GM18870 (cell line): ENCODE measurements around the gene SLC13A2.
"Not testable (repeated sequence)": the region's sequence is repeated elsewhere in the genome, so short reads cannot be mapped to it uniquely, and the experiment has no call there.

ENCODE experiments used
- ATAC-seq: cut with Tn5 transposase; IDR thresholded peaks from one replicate; pipeline ENCODE4 v1.9.1; 2021; ENCODE audit warnings: moderate library complexity; ENCODE audit not compliant: unreplicated experiment

SLC13A2 gene

DNA sequence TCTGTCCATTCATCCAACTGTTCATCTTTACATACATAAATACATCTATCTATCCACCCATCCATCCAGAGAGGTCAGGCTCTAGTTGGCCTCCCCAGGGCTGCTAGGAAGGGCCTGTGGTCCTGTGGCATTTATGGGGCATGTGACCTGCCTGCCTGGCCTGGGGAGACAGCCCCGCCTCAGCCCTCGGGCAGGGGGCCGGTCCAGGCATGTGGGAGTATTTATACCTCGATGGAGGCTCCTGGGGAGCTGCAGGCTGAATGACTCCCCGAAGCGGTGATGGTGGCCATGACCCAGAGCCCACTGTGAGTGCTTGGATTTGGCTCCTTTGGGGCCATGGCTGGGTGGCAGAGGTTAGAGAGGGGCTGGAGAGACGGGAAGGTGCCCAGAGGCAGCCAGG is 40.0 kb downstream of the SLC13A2 start:
- no peak for ATAC-seq

DNA sequence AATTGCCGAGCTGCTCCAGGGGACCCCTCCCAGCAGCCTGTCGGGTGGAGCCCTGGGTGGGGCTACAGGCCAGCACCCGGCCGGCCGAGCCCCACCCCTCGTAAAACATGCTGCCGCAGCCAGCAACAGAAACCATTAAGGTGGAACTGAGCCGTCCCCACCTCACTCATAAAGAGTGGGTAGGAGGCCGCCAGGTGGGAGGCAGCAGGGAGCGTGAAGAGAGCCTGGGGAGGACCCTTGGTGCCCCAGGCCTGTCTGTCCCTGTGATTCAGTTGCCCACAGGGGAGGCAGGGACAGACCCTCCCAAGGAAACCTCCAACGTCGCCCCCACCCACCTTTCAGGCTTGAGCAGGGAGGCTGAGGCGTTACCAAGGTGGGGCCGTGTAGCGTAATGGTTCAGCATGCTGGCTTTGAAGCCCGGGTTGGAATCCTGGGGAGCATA is 41.1 kb downstream of the SLC13A2 start:
- no peak for ATAC-seq

DNA sequence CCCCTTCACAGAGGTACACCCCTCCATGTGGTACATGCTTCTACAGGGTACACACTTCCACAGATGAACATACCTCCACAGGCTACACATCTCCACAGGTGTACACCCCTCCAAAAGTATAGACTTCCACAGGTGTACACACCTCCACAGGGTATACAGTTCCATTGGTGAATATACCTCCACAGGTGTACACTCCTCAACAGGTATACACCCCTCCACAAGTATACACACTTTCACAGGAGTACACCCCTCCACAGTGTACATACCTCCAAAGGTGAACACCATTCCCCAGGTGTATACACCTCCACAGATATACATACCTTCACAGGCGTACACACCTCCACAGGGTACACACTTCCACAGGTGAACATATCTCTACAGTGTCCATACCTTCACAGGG is 42.1 kb downstream of the SLC13A2 start:
- ATAC-seq: no peak

DNA sequence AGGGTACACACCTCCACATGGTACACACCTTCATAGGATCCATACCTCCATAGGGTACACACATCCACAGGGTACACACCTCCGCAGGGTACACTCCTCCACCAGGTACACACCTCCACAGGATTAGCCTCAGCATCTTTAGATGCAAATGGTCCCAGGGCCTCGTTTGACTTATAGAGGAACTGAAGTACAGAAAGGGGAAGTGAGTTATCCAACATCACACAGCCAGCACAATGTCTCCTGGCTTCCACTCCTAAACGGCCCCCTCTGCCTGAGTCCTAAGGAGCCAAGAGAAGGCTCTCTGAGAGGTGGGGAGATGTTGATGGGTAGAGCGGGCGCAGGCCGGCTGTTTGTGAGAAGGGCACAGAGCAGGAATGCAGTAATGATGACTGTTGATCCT is 44.7 kb downstream of the SLC13A2 start:
- no peak for ATAC-seq

DNA sequence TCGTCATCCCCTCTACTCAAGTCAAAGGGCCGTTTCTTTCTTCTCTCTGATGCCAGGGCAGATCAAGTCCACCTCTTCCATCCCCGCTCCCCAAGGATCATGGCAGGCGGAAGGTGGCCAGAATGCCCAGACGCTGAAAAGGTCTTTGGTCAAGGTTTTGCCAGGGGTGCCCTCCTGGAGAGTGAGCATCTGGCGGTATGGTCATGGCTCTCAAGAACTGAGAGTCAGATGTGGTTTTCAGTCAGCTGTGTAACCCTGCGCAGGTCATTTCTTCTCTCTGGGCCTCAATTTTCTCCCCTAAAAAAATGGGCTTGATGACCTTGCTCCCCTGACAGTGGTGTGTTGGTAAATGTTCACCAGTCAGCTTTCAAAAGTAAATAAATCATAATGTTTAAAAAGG is 45.1 kb downstream of the SLC13A2 start:
- no peak for ATAC-seq

DNA sequence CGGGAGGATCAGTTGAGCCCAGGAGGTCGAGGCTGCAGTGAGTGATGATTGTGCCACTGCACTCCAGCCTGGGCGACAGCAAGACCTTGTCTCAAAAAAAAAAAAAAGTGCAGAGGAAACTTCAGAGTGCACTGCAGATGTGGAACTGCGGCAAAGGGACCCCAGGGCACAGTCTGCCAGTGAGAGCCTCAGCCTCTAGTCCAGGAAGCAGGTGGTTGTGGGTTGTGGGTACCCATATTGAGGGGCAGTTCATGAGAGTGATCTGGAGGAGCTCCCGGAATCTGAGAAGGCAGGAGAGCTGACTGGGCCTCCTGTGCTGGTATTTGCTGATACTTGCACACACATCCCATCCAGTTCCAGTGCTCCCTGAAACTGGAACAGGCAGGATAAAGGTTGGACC is 45.8 kb downstream of the SLC13A2 start:
- ATAC-seq: no peak

DNA sequence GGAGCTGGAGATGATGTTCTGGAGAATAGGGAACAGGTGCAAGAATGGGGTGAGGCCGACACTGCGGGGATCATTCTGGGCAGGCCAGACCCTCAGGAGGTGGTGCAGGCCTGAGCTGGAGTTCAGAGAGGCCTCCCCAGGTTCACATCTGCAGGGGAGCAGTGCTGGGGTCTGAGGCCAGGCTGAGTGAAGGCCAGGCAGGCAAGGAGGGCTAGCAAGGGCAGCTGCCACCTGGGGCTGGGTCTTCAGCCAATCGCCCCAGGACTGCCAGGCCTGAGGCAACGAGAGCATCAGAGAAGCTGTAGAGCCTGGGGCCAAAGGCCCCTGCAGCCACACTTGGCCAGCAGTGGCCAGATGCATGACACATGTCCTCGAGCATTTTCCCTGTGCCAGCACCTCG is 47.2 kb downstream of the SLC13A2 start:
- no peak for ATAC-seq

DNA sequence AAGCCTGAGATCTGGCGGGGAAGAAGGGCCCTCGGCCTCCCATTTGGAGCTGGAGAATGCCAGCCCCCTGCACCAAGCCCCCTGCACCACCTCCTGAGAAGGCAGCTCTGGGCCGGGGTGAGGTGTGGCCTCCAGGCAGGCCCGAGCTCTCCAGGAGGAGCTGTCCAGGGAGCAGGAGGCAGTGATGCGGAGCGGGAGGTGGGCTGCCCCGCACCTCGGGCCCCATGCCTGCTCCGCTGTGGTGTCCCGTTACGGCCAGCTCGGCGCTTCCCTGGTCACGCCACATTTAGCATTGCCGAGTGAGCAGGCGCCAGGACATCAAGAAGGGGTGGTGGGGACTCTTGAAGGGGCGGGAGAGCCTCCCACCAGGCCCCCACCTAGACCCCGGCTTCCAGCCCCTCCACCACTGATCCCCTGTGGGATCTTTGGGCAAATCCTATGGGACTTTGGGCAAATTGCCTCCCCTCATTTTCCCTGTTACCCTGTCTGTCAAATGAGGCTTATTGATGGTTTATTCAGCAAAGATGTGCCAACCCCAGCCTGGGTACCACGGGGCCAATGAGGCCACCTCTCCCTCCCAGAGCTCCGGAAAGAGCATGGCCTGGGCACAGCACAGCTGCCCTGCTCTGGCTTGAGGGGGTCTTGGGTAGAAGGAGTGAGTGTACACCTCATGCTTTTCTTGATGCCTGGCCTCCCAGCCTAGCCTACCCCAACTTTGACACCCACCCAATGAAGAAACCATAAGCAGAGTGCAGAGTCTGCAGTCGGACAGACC is 48.1 kb downstream of the SLC13A2 start:
- ATAC-seq: no peak

DNA sequence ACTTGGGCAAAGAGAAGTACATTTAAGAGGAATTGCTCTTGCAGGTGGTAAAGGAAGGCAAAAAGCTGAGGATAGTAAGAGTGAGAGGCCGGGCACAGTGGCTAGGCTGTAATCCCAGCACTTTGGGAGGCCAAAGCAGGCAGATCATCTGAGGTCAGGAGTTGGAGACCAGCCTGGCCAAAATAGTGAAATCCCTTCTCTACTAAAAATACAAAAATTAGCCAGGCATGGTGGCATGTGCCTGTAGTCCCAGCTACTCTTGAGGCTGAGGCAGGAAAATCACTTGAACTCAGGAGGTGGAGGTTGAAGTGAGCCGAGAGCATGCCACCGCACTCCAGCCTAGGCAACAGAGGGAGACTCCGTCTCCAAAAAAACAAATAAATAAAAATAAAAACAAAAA is 48.8 kb downstream of the SLC13A2 start:
- ATAC-seq: not testable (repeated sequence)

DNA sequence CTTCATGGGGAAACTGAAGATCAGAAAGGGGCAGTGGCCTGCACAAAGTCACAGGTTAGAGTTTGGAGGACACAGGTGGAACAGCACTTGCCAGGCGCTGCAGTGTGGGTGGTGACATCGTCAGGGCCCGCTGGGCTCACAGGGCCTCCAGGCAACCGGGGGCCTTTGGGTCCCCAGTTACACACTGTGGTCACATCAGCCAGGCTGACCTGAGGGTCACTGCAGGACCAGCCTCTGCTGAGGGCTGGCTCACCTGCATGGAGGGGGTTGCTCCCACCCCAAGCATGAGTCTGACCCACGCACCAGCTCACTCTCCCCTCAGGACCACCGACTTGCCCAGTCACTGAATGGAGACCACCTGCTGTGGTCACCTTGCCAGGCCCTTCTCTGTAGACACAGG is 49.7 kb downstream of the SLC13A2 start:
- no peak for ATAC-seq

DNA sequence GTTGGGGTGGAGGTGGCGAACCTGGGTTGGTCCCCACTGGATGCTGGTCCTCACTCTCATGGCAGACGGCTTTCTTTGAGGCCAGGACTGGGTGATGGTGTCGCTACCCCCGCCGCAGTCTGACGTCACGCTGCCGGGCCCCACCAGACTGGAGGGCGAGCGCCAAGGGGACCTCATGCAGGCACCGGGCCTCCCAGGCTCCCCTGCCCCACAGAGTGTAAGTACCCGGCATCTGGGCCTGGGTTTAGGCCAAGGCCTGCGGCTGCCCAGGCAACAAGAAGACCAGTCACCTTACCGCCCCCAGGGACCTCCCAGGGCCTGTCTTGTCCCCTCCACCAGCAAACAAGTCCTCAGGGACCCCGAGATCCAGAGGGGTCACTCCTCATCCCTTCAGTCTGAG is 50.4 kb downstream of the SLC13A2 start:
- no peak for ATAC-seq

DNA sequence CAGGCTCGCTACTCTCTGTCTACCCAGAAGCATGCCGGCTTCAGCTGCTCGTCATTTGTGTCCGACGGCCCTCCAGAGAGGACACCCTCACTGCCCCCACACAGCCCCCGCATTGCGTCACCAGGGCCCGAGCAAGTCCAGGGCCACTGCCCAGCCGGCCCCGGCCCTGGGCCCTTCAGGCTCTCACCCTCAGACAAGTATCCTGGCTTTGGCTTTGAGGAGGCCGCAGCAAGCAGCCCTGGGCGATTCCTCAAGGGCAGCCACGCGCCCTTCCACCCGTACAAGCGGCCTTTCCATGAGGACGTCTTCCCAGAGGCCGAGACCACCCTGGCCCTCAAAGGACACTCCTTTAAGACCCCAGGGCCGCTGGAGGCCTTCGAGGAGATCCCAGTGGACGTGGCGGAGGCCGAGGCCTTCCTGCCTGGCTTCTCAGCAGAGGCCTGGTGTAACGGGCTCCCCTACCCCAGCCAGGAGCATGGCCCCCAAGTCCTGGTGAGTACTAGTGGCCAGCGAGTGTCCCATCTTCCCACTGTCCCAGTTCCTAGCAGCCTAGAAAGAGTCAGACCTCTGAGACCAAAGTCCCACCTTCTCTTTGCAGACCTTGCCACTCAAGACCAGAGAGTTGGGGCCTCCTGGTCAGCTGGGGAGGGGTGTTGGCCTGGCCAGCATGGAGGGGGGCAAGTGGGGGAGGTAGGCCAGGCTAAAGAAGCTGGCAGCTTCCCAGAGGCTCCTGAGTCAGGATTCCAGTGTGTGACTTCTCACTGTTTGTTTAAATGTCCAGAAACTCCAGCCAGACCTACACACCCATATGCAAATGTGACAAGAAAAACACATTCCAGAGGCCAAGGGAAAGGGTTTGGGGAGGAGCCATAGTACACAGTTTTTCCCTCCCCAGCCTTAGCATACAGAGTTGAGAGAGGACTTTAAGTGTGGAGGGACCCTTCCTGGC is 51.3 kb downstream of the SLC13A2 start:
- no peak for ATAC-seq

DNA sequence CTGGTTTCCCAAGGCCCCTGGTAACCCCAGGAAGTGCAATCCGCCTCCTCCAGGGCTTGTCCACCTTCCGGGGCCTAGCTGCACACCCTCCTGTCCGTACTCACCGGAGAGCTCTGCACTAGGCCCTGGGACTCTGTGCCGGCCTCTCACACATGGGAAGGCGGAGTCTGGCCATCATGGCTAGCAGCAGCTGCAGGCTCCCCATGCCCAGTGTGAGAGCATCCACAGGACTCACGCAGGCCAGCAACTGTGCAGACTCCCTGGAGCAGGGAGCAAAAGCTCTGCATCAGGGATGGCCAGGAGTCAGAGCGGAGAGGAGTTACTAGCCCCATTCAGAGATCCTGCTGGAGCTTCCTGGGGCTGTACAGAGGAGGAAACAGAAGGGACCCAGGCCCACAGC is 52.9 kb downstream of the SLC13A2 start:
- no peak for ATAC-seq

DNA sequence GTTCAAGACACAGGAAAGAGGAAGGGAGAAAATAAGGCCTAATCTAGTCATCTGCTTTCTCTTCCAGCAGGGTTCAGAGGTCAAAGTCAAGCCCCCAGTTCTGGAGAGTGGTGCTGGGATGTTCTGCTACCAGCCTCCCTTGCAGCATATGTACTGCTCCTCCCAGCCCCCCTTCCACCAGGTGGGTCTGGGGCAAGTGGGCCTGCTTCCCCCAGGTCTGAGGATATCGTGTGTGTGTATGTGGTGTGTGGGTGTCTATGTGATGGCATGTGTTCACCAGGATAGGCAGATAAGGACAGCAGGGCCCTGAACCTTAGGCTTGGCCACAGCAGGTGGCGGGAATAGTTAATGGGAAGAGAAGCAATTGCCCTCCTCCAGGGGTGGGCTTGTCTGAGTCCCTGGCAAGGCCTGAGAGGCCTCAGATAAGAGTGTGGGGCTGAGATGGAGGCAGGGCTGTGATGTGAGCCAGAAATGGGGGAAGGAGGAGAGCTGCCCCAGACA is 53.8 kb downstream of the SLC13A2 start:
- ATAC-seq: no peak

DNA sequence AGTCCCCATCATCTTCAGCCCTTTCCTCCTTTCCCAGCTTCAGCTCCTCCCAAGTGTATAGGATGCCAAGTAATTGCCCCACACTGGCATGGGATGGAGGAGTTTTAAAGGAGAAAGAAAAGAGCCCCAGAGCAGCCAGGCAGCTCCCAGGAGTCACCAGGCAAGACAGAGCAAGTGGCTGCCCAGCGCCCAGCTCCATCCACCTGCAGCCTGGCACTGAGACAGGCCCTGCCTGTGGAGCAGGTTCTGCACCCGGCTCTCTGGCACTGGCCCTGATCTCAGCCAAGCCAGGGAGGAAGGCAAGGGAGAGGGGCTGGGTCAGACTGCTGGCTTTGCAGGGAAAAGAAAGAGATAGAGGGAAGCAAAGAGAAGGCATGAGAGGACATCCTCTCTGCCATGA is 54.4 kb downstream of the SLC13A2 start:
- no peak for ATAC-seq

DNA sequence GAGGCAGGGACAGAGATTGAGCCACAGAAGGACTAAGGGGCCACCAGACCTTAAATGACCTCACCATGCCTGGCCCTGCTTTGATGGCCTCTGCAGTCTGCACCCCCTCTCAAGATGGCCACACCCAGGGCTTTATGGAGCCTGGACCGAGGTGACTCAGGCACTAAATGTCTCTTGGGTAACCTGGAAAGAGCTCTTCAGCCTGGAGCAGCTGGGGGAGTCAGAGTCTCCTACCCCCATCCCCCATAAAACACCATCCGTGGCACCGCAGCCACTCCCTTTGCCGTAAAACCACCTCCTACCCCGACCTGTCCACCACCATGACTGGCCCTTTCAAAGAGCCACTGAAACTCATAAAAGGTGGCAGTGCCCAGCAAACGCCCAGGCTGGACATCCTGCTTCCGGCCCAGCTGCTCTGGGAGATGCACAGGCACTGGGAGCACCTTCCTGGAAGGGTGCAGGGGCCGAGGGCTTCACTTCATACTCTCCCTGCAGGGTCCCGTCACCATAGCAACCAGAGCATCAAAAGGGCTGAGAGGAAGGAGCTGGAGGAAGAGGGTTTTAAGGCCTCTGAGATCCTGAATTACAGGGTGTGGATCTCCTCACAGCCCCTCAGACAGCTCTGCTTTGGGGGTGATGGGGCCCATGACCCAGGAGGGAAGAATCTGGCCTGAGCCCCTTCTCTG is 55.0 kb downstream of the SLC13A2 start:
- no peak for ATAC-seq

DNA sequence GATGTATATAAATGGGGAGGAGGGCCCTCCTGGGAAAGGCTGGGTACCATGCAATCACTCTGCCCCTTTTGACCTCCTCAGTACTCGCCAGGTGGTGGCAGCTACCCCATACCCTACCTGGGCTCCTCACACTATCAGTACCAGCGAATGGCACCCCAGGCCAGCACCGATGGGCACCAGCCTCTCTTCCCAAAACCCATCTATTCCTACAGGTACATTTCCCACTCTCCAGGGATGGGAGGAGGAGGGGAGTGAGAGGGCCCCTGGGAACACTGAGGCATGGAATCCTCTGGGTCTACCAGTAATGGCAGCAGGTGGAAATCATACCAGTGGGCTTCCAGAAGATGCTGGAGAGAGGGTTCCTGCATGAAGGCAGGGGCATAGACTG is 55.6 kb downstream of the SLC13A2 start:
- ATAC-seq: no peak

DNA sequence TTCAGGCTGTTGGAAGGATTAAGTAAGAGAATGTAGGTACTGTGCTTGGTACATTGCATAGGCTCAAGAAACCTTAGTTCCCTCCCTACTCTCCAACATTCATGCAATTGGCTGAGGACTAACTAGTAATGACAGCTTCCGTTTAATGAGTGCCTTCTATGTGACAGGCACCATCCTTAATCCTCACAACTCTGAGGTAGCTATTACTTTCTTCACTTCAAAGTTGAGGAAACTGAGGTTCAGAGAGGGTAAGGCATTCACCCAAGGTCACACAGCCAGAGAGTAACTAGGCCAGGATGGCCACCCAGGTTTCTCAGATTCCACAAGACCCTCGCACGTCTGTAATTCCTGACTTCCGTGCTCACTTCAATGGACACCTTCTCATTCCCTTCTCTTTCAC is 56.8 kb downstream of the SLC13A2 start:
- ATAC-seq: no peak

DNA sequence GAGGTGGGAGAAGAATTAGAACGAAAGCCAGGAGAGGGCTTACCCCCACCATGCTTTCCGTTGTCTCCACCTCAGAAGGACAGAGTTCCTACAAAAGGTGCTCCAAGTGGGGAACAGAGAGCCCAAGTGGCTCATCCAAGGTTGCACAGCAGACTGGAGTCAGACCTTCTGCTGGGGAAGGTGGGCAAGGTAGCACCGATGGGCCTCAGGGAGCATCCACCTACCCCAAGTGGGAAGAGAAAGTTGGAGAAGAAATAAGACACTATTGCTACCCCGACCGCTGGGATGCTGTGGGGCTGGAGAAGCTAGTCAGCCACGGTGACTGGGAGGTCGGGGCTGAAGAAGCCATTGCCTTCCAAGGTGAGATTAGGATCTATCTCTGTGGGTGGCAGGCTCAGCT is 57.5 kb downstream of the SLC13A2 start:
- ATAC-seq: no peak

DNA sequence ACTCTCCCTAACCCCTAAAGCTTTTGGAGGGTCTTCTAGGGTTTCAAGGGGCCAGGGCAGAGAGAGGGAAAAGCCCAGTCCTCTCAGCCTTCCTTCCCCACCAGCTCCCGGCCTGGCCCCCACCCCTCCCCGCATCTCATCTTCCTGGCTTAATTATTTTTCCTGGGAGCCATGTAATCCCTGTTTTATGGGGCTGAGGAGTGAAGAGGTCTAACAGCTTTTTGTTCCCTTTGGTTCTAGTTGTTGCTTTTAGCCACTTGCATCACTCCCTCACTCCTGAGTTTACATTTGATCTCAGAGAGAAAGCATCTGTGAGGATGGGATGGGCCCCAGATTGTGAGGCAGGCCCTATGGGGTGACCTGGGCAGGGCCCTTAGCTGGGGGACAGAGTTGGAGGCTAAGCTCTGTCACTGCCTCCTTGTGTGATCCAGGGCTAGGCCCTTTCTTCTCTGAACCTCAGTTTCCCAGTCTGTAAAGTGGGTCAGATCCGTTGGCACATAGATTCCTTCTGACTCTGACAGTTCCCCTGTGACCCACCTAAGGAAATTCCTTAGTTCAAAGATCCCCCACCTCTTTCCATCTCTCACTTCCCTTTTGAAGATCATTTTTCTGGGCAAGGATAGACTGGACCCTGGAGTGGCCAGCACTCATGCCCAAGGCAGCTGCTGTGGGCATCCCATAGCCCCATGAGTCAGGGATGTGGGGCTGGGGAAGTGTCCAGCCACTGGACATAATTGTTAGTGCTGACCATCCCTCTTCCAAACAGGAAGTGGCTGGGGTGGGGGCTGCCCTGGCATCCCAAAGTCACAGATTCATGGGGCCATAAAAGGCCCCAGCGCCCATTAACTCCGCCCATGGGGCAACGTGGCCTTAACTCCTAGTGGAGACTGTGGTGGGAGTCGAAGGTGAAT is 58.9 kb downstream of the SLC13A2 start:
- no peak for ATAC-seq
